T-helper 2 cell treated with Interferon-gamma antibody and Interleukin-4, amounts not matched to agents 5 μg/mL and 100 μg/mL, for 36 hours (primary cell): ENCODE results near the gene CZIB.
"Not testable (repeated sequence)": the region's sequence is repeated elsewhere in the genome, so short reads cannot be mapped to it uniquely, and the experiment has no call there.

Source experiments
- DNase-seq: peaks from one replicate; pipeline ENCODE4 v3.0.0; 2021; ENCODE audit warnings: low spot score
- H3K27ac Mint-ChIP-seq: one replicate; pipeline ENCODE4 v1.8.0; 2021; ENCODE audit warnings: mild to moderate bottlenecking, mixed read lengths
- H3K27me3 Mint-ChIP-seq: one replicate; pipeline ENCODE4 v1.8.0; 2021; ENCODE audit warnings: low read depth, mixed read lengths
- H3K36me3 Mint-ChIP-seq: one replicate; pipeline ENCODE4 v1.8.0; 2021; ENCODE audit warnings: low read depth, mixed read lengths
- H3K4me1 Mint-ChIP-seq: one replicate; pipeline ENCODE4 v1.8.0; 2021; ENCODE audit warnings: low read depth, mixed read lengths
- H3K4me3 Mint-ChIP-seq: one replicate; pipeline ENCODE4 v1.8.0; 2022; ENCODE audit warnings: mild to moderate bottlenecking, moderate library complexity, mixed read lengths
- H3K9me3 Mint-ChIP-seq: one replicate; pipeline ENCODE4 v1.8.0; 2021; ENCODE audit warnings: mixed read lengths

The CZIB gene

GRCh38 chr1:53210954-53211353 is 9.5 kb downstream of the CZIB start:
- Mint-ChIP-seq H3K4me1 (no peaks in the 10 kb centered on the region), H3K36me3 (peaks cover 60% of the 10 kb centered on the region), H3K27me3 (no peaks in the 10 kb centered on the region), H3K27ac (no peak overlapping the region), H3K9me3 (peaks cover 13% of the 10 kb centered on the region), H3K4me3 (no peak overlapping the region)
- DNase-seq = no peak

- H3K36me3 Mint-ChIP-seq = peaks cover 64% of the 10 kb centered on the region
- no peaks in the 10 kb centered on the region for H3K27me3 Mint-ChIP-seq
- H3K27ac Mint-ChIP-seq = no peak overlapping the region
- no peak overlapping the region for H3K4me3 Mint-ChIP-seq
- H3K4me1 Mint-ChIP-seq = no peaks in the 10 kb centered on the region
- H3K9me3 Mint-ChIP-seq = peaks cover 14% of the 10 kb centered on the region
- no peak for DNase-seq
Measured at GRCh38 chr1:53210352-53210751, 10.1 kb downstream of the CZIB start.

- Mint-ChIP-seq H3K36me3 (peaks cover 75% of the 10 kb centered on the region), H3K4me1 (no peaks in the 10 kb centered on the region), H3K4me3 (no peak overlapping the region), H3K27me3 (no peaks in the 10 kb centered on the region), H3K27ac (no peak overlapping the region), H3K9me3 (peaks cover 30% of the 10 kb centered on the region)
- DNase-seq = no peak
Measured at GRCh38 chr1:53207726-53208125, 12.7 kb downstream of the CZIB start.

GRCh38 chr1:53206735-53207379 is 13.6 kb downstream of the CZIB start:
- peaks cover 75% of the 10 kb centered on the region for H3K36me3 Mint-ChIP-seq
- H3K27me3 Mint-ChIP-seq = no peaks in the 10 kb centered on the region
- DNase-seq = no peak
- H3K27ac Mint-ChIP-seq = no peak overlapping the region
- H3K4me1 Mint-ChIP-seq = no peaks in the 10 kb centered on the region
- no peak overlapping the region for H3K4me3 Mint-ChIP-seq
- H3K9me3 Mint-ChIP-seq = peaks cover 30% of the 10 kb centered on the region

GRCh38 chr1:53206083-53206685 is 14.2 kb downstream of the CZIB start:
- not testable (repeated sequence) for H3K4me1 Mint-ChIP-seq

GRCh38 chr1:53205496-53205895 is 14.9 kb downstream of the CZIB start:
- H3K36me3 Mint-ChIP-seq = peaks cover 78% of the 10 kb centered on the region
- peaks cover 30% of the 10 kb centered on the region for H3K9me3 Mint-ChIP-seq

More at GRCh38 chr1:53206083-53206685, 14.2 kb downstream of the CZIB start:
- Mint-ChIP-seq H3K9me3 (peaks cover 30% of the 10 kb centered on the region), H3K36me3 (peaks cover 75% of the 10 kb centered on the region)
- not testable (repeated sequence) for DNase-seq, H3K27me3 Mint-ChIP-seq, H3K27ac Mint-ChIP-seq, H3K4me3 Mint-ChIP-seq

GRCh38 chr1:53203466-53203865 is 17.0 kb downstream of the CZIB start:
- Mint-ChIP-seq H3K4me1 (peaks cover 3% of the 10 kb centered on the region), H3K9me3 (peaks cover 30% of the 10 kb centered on the region), H3K27ac (no peak overlapping the region), H3K27me3 (no peaks in the 10 kb centered on the region), H3K36me3 (peaks cover 63% of the 10 kb centered on the region), H3K4me3 (no peak overlapping the region)
- DNase-seq = no peak

More at GRCh38 chr1:53205496-53205895, 14.9 kb downstream of the CZIB start:
- H3K4me3 Mint-ChIP-seq, H3K27ac Mint-ChIP-seq, DNase-seq, H3K4me1 Mint-ChIP-seq, H3K27me3 Mint-ChIP-seq: not testable (repeated sequence)

GRCh38 chr1:53198241-53198651 is 22.2 kb downstream of the CZIB start:
- Mint-ChIP-seq H3K4me1 (peaks cover 22% of the 10 kb centered on the region), H3K27me3 (no peaks in the 10 kb centered on the region), H3K9me3 (no peaks in the 10 kb centered on the region), H3K36me3 (peaks cover 33% of the 10 kb centered on the region), H3K4me3 (peak overlapping the region; percentile 91), H3K27ac (peak overlapping the region; percentile 94)
- DNase-seq = no peak

- Mint-ChIP-seq H3K9me3 (no peaks in the 10 kb centered on the region), H3K27me3 (no peaks in the 10 kb centered on the region), H3K4me1 (peaks cover 22% of the 10 kb centered on the region), H3K4me3 (peak overlapping the region; percentile 91), H3K27ac (peak overlapping the region; percentile 94), H3K36me3 (peaks cover 27% of the 10 kb centered on the region)
- DNase-seq = no peak
Measured at GRCh38 chr1:53197291-53198200, 22.9 kb downstream of the CZIB start.

GRCh38 chr1:53196485-53197290 is 23.7 kb downstream of the CZIB start, which contains the start of gene CPT2:
CPT2 (plus strand) TSS chr1:53196824; CDS start chr1:53196944, 120 bp downstream.
- no peaks in the 10 kb centered on the region for H3K9me3 Mint-ChIP-seq
- H3K36me3 Mint-ChIP-seq = peaks cover 22% of the 10 kb centered on the region
- peak; percentile 94 for DNase-seq
- peak within 1 kb of the TSS; percentile 94 for H3K27ac Mint-ChIP-seq
- peaks cover 23% of the 10 kb centered on the region for H3K4me1 Mint-ChIP-seq
- H3K4me3 Mint-ChIP-seq = peak within 1 kb of the TSS; percentile 91
- no peaks in the 10 kb centered on the region for H3K27me3 Mint-ChIP-seq

- no peaks in the 10 kb centered on the region for H3K9me3 Mint-ChIP-seq
- H3K4me3 Mint-ChIP-seq = peak overlapping the region; percentile 89
- H3K4me1 Mint-ChIP-seq = peaks cover 23% of the 10 kb centered on the region
- DNase-seq = no peak
- peak overlapping the region; percentile 93 for H3K27ac Mint-ChIP-seq
- H3K36me3 Mint-ChIP-seq = peaks cover 20% of the 10 kb centered on the region
- no peaks in the 10 kb centered on the region for H3K27me3 Mint-ChIP-seq
Measured at GRCh38 chr1:53196017-53196484, 24.4 kb downstream of the CZIB start.

GRCh38 chr1:53195246-53196016 is 25.0 kb downstream of the CZIB start:
- DNase-seq = no peak
- Mint-ChIP-seq H3K27me3 (no peaks in the 10 kb centered on the region), H3K36me3 (peaks cover 16% of the 10 kb centered on the region), H3K9me3 (no peaks in the 10 kb centered on the region), H3K27ac (peak overlapping the region; percentile 26), H3K4me1 (peaks cover 23% of the 10 kb centered on the region), H3K4me3 (peak overlapping the region; percentile 34)

GRCh38 chr1:53190210-53190611 is 30.2 kb downstream of the CZIB start:
- H3K36me3 Mint-ChIP-seq = no peaks in the 10 kb centered on the region
- no peak for DNase-seq
- no peaks in the 10 kb centered on the region for H3K9me3 Mint-ChIP-seq
- no peak overlapping the region for H3K27ac Mint-ChIP-seq
- H3K27me3 Mint-ChIP-seq = peaks cover 14% of the 10 kb centered on the region
- no peak overlapping the region for H3K4me3 Mint-ChIP-seq
- peaks cover 2% of the 10 kb centered on the region for H3K4me1 Mint-ChIP-seq
